HEK293 (cell line): ENCODE data around the gene OVOL1.

Experiments
- CTCF ChIA-PET: fragments of 350-600 bp; formaldehyde crosslinking; extraction: SDS; loops from one replicate; lab custom pipeline; 2021; ENCODE audit warnings: antibody characterized with exemption; lab: Yijun Ruan, JAX
- POLR2A ChIA-PET: fragments of 300-600 bp; formaldehyde crosslinking; extraction: SDS; loops from one replicate; lab custom pipeline; 2020; ENCODE audit warnings: antibody characterized with exemption, inconsistent platforms; lab: Yijun Ruan, JAX
- H3K27ac ChIP-seq: fragments of 200-500 bp; sonication (Bioruptor generic); 2 replicates; pipeline ENCODE4 v1.5.1; 2014; ENCODE audit warnings: low read depth, low read length, control low read depth, inconsistent platforms; ENCODE audit errors: extremely low read depth
- H3K36me3 ChIP-seq, 2 experiments: fragments of 200-500 bp in 1 of 2; sonication (Bioruptor generic) in 1 of 2; 1 replicate in 1 of 2; 2 replicates in 1 of 2; pipeline ENCODE4 v1.5.1; 2014 to 2017; ENCODE audit warnings: inconsistent platforms in 2 of 2, low read length in 2 of 2; ENCODE audit not compliant: control insufficient read depth in 2 of 2, insufficient read depth in 1 of 2
- H3K4me1 ChIP-seq: fragments of 200-500 bp; sonication (Bioruptor generic); 2 replicates; pipeline ENCODE4 v1.5.1; 2014; ENCODE audit warnings: mild to moderate bottlenecking, low read length, inconsistent platforms; ENCODE audit not compliant: control insufficient read depth, insufficient read depth
- H3K4me3 ChIP-seq: 2 replicates; pipeline ENCODE4 v1.5.1; 2011; ENCODE audit warnings: low read depth, mild to moderate bottlenecking, control low read depth, low read length, moderate library complexity
- H3K9me3 ChIP-seq: fragments of 200-500 bp; sonication (Bioruptor generic); 2 replicates; pipeline ENCODE4 v1.5.1; 2014; ENCODE audit warnings: low read depth, low read length, inconsistent platforms; ENCODE audit not compliant: control insufficient read depth, insufficient read depth
- EGR2 ChIP-seq: fragments of 450-650 bp; formaldehyde crosslinking; IDR thresholded peaks from 2 replicates; pipeline ENCODE4 v1.5.1; 2016; ENCODE audit warnings: low read depth, missing biosample characterization, missing genetic modification characterization
- GLIS1 ChIP-seq: fragments of 450-650 bp; formaldehyde crosslinking; IDR thresholded peaks from 2 replicates; pipeline ENCODE4 v1.5.1; 2016; ENCODE audit warnings: missing biosample characterization, missing genetic modification characterization
- KLF7 ChIP-seq: fragments of 450-650 bp; formaldehyde crosslinking; IDR thresholded peaks from 2 replicates; pipeline ENCODE4 v1.5.1; 2016; ENCODE audit warnings: missing biosample characterization, missing genetic modification characterization, borderline replicate concordance
- TRIM28 ChIP-seq: IDR thresholded peaks from 2 replicates; pipeline ENCODE4 v1.6.1; 2011; ENCODE audit warnings: low read length, control low read depth, borderline replicate concordance
- WT1 ChIP-seq: fragments of 450-650 bp; formaldehyde crosslinking; IDR thresholded peaks from 2 replicates; pipeline ENCODE4 v1.5.1; 2016; ENCODE audit warnings: missing biosample characterization, missing genetic modification characterization
- ZEB2 ChIP-seq: fragments of 450-650 bp; formaldehyde crosslinking; IDR thresholded peaks from 2 replicates; pipeline ENCODE4 v1.5.1; 2016; ENCODE audit warnings: missing biosample characterization, missing genetic modification characterization
- ZFHX2 ChIP-seq: fragments of 450-650 bp; formaldehyde crosslinking; conservative IDR thresholded peaks from 2 replicates; pipeline ENCODE4 v1.5.1; 2016; ENCODE audit warnings: missing biosample characterization, missing genetic modification characterization
- ZNF138 ChIP-seq: fragments of 450-650 bp; formaldehyde crosslinking; IDR thresholded peaks from 2 replicates; pipeline ENCODE4 v1.5.1; 2016; ENCODE audit warnings: missing biosample characterization, missing genetic modification characterization, borderline replicate concordance
- ZNF184 ChIP-seq: fragments of 450-650 bp; IDR thresholded peaks from 2 replicates; pipeline ENCODE4 v1.5.1; 2018; ENCODE audit warnings: missing biosample characterization, mild to moderate bottlenecking, missing genetic modification characterization
- ZNF280D ChIP-seq: fragments of 450-650 bp; formaldehyde crosslinking; IDR thresholded peaks from 2 replicates; pipeline ENCODE4 v1.5.1; 2016; ENCODE audit warnings: missing biosample characterization, missing genetic modification characterization
- ZNF610 ChIP-seq: fragments of 450-650 bp; formaldehyde crosslinking; IDR thresholded peaks from 2 replicates; pipeline ENCODE4 v1.5.1; 2016; ENCODE audit warnings: missing biosample characterization, missing genetic modification characterization, borderline replicate concordance
- ZNF660 ChIP-seq: fragments of 450-650 bp; IDR thresholded peaks from 2 replicates; pipeline ENCODE4 v1.5.1; 2018; ENCODE audit warnings: missing biosample characterization, mild to moderate bottlenecking, missing genetic modification characterization
- ZNF701 ChIP-seq: fragments of 450-650 bp; formaldehyde crosslinking; IDR thresholded peaks from 2 replicates; pipeline ENCODE4 v1.5.1; 2016; ENCODE audit warnings: missing biosample characterization, missing genetic modification characterization
- ZNF785 ChIP-seq: fragments of 450-650 bp; formaldehyde crosslinking; IDR thresholded peaks from 2 replicates; pipeline ENCODE4 v1.5.1; 2016; ENCODE audit warnings: missing biosample characterization, missing genetic modification characterization
- TF ChIP-seq, protein P1 (sequence below): fragments of 450-650 bp; formaldehyde crosslinking; IDR thresholded peaks from 2 replicates; pipeline ENCODE4 v1.5.1; 2016; ENCODE audit warnings: missing biosample characterization, missing genetic modification characterization

The OVOL1 gene

GRCh38 chr11:65777821-65778361 is 9.0 kb upstream of the OVOL1 start:
- no peaks in the 10 kb centered on the region for H3K4me1 ChIP-seq
- H3K9me3 ChIP-seq: no peaks in the 10 kb centered on the region
- ChIA-PET POLR2A (no interaction called here), CTCF (interaction anchor here (0.7 to 4.3 kb wide), 3 partner anchors 7 to 237 kb away, joined by 3 to 45 read pairs (median 42); no protein-coding TSS in a partner anchor)
- no peak overlapping the region for H3K4me3 ChIP-seq
- no peak for TF ChIP-seq KLF7 (tag by site-specific recombination)
- no peak for TF ChIP-seq ZNF660 (tag by site-specific recombination)
- TF ChIP-seq ZNF184 (tag by site-specific recombination): no peak
- TF ChIP-seq ZNF701 (tag by site-specific recombination): no peak
- no peak for TF ChIP-seq ZNF785 (tag by site-specific recombination)
- peak; percentile 44 for TF ChIP-seq EGR2 (tag by site-specific recombination)
- TF ChIP-seq WT1 (tag by site-specific recombination): no peak
- peak; percentile 20; the same call in 1 of the 2 replicates for TF ChIP-seq GLIS1 (tag by site-specific recombination)
- TF ChIP-seq ZFHX2 (tag by site-specific recombination): peak; percentile 34; the same call in 1 of the 2 replicates
- peaks cover 0 to 44% of the 10 kb centered on the region in 2 experiments; a peak in 1 of 3 replicates for H3K36me3 ChIP-seq
- no peak overlapping the region for H3K27ac ChIP-seq

- ChIA-PET CTCF (interaction anchor here (0.6 to 4.3 kb wide), 11 partner anchors 8 to 238 kb away, joined by 3 to 45 read pairs (median 6); partner anchors contain the start of gene KAT5), POLR2A (interaction anchor here (1.4 to 2.7 kb wide), 2 partner anchors 8 to 58 kb away, joined by 4 to 23 read pairs; partner anchors contain the start of gene RNASEH2C)
- no peak overlapping the region for H3K4me3 ChIP-seq
- no peaks in the 10 kb centered on the region for H3K4me1 ChIP-seq
- no peak overlapping the region for H3K27ac ChIP-seq
- peaks cover 0 to 44% of the 10 kb centered on the region in 2 experiments; a peak in 1 of 3 replicates for H3K36me3 ChIP-seq
- H3K9me3 ChIP-seq: no peaks in the 10 kb centered on the region
- TF ChIP-seq TRIM28 (no peak), ZNF138 (tag by site-specific recombination) (no peak)
- TF ChIP-seq, protein P1, sequence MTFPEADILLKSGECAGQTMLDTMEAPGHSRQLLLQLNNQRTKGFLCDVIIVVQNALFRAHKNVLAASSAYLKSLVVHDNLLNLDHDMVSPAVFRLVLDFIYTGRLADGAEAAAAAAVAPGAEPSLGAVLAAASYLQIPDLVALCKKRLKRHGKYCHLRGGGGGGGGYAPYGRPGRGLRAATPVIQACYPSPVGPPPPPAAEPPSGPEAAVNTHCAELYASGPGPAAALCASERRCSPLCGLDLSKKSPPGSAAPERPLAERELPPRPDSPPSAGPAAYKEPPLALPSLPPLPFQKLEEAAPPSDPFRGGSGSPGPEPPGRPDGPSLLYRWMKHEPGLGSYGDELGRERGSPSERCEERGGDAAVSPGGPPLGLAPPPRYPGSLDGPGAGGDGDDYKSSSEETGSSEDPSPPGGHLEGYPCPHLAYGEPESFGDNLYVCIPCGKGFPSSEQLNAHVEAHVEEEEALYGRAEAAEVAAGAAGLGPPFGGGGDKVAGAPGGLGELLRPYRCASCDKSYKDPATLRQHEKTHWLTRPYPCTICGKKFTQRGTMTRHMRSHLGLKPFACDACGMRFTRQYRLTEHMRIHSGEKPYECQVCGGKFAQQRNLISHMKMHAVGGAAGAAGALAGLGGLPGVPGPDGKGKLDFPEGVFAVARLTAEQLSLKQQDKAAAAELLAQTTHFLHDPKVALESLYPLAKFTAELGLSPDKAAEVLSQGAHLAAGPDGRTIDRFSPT: 0 out of 2 replicates have a peak, but pooled peaks have one; percentile 13
Measured at GRCh38 chr11:65778431-65778900, 8.4 kb upstream of the OVOL1 start.

- ChIA-PET POLR2A (interaction anchor here (1.1 to 2.7 kb wide), 5 partner anchors 8 to 116 kb away, joined by 3 to 23 read pairs (median 4); partner anchors contain the start of genes FIBP and RNASEH2C), CTCF (interaction anchor here (0.6 to 4.3 kb wide), 37 partner anchors 9 to 910 kb away, joined by 3 to 45 read pairs (median 5); partner anchors contain the start of genes CCDC85B, FIBP, KAT5 and SART1)
- Histone ChIP-seq H3K4me1 (no peaks in the 10 kb centered on the region), H3K27ac (no peak overlapping the region), H3K9me3 (no peaks in the 10 kb centered on the region), H3K36me3 (peaks cover 0 to 44% of the 10 kb centered on the region in 2 experiments; a peak in 1 of 3 replicates), H3K4me3 (peak overlapping the region; percentile 76; the same call in 1 of the 2 replicates)
- TF ChIP-seq ZNF610 (tag by site-specific recombination) (no peak), ZNF280D (tag by site-specific recombination) (no peak), ZEB2 (tag by site-specific recombination) (no peak)
Measured at GRCh38 chr11:65778901-65779668, 7.8 kb upstream of the OVOL1 start.
